Measurements from ENCODE around the gene KIF26B. TPM values are rescaled to one million over a fixed set of nuclear protein-coding genes. Genes with fewer than 3 reads are reported as not detected.

Gene KIF26B
- total and polyA plus RNA-seq, 2 experiments from 2014 or later: 2.5 to 8.0 TPM

DNA sequence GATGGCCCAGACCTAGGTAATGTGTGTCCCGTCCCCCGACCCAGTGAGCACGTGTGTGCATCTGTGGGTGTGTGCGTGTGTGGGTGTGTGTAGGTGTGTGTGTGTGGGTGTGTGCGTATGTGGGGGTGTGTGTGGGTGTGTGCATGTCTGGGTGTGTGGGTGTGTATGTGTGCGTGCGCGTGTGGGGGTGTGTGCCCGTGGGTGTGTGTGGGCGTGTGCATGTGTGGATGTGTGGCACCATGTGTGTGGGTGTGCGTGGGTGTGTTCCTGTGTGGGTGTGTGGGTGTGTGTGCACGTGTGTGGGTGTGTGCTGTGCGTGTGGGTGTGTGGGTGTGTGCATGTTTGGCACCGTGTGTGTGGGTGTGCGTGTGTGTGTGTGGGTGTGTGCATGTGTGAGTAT, 309.5 kb downstream of the KIF26B start:
- Histone ChIP-seq H3K36me3 (ENCODE audit: low read depth) (no peaks in the 10 kb centered on the region), H3K4me3 (no peak overlapping the region), H2AFZ (no peak overlapping the region), H3K9me2 (ENCODE audit: insufficient read depth) (no peaks in the 10 kb centered on the region), H3F3A (ENCODE audit: insufficient read depth) (peaks cover 6% of the 10 kb centered on the region), H3K79me2 (ENCODE audit: insufficient read depth) (no peaks in the 10 kb centered on the region), H3K4me2 (ENCODE audit: unreplicated experiment) (no peak overlapping the region), H3K27ac (no peak overlapping the region), H3K27me3 (replicated peaks; ENCODE audit: insufficient read depth) (no peaks in the 10 kb centered on the region), H3K9me3 (ENCODE audit: low read depth) (no peaks in the 10 kb centered on the region), H3K4me1 (ENCODE audit: insufficient read depth) (peaks cover 4% of the 10 kb centered on the region), H4K20me1 (ENCODE audit: insufficient read depth) (no peaks in the 10 kb centered on the region), H3K9ac (no peak overlapping the region)
- WGBS, 2 experiments (ENCODE audit: low coverage in 1 of 2, low lambda C conversion rate in 2 of 2, missing lambda C conversion rate in 2 of 2): 65 to 69% methylated on average over 13 to 15 of the region's 15 CpGs
- DNase-seq: no peak
- in situ Hi-C loops (cut with MboI): no loop called here
- TF ChIP-seq EZH2 (IDR thresholded peaks at IDR 0.05; ENCODE audit: insufficient read depth, poor library complexity, severe bottlenecking): no peak
- no peak for TF ChIP-seq EZH2phosphoT487 (IDR thresholded peaks at IDR 0.05; ENCODE audit: insufficient read depth, low read depth)

DNA sequence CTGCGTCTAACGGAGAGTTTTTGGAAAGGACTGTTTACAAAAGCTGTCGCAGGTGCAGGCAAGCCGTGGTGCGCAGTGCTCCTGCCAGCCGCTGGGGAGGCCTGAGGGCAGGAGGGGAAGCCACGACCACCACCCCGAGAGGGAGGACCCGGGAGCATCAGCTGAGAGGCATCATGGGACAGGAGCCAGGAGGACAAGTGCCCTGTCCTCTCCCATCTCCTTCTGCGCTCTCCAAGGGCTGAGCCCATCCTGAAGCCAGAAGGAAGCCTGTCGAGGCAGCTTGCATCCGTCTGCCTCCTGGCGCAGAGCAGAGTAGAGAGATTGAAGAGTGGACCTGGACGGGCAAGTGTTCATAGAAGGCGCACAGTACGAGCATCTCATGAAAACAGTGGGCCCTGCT, 310.9 kb downstream of the KIF26B start:
- no peak overlapping the region for H3K4me2 ChIP-seq (ENCODE audit: unreplicated experiment)
- H2AFZ ChIP-seq: no peak overlapping the region
- no peaks in the 10 kb centered on the region for H3F3A ChIP-seq (ENCODE audit: insufficient read depth)
- H3K27me3 ChIP-seq (replicated peaks; ENCODE audit: insufficient read depth): no peaks in the 10 kb centered on the region
- no peaks in the 10 kb centered on the region for H3K9me3 ChIP-seq (ENCODE audit: low read depth)
- TF ChIP-seq EZH2phosphoT487 (IDR thresholded peaks at IDR 0.05; ENCODE audit: insufficient read depth, low read depth) (no peak), EZH2 (IDR thresholded peaks at IDR 0.05; ENCODE audit: insufficient read depth, poor library complexity, severe bottlenecking) (no peak)
- H3K9me2 ChIP-seq (ENCODE audit: insufficient read depth): no peaks in the 10 kb centered on the region
- in situ Hi-C loops (cut with MboI): no loop called here
- H3K4me3 ChIP-seq: no peak overlapping the region
- no peak overlapping the region for H3K9ac ChIP-seq
- H3K27ac ChIP-seq: no peak overlapping the region
- H3K79me2 ChIP-seq (ENCODE audit: insufficient read depth): no peaks in the 10 kb centered on the region
- 70 to 75% methylated on average over 16 of the region's 16 CpGs for WGBS, 2 experiments (ENCODE audit: low coverage in 1 of 2, low lambda C conversion rate in 2 of 2, missing lambda C conversion rate in 2 of 2)
- H3K4me1 ChIP-seq (ENCODE audit: insufficient read depth): no peaks in the 10 kb centered on the region
- no peaks in the 10 kb centered on the region for H4K20me1 ChIP-seq (ENCODE audit: insufficient read depth)
- H3K36me3 ChIP-seq (ENCODE audit: low read depth): no peaks in the 10 kb centered on the region
- DNase-seq: no peak

DNA sequence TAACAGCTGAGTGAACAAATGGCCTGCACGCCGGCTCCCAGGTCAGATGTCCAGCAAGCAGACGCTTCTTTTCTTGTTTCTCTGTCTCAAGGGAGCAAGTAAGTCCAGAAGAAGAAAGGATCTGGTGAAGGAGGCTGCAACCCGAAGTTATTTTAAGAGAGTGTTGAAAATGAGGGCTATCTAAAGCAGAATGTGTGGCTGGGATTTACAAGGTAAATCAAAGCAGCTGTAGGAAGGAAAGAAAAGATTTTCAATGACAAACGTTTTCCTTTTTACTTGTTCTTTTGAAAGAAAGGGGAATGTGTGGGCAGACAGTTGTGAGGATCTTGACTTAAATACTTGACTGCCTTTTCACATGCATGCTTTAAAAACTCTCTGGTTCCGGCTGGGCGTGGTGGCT, 311.5 kb downstream of the KIF26B start:
- in situ Hi-C loops (cut with MboI): no loop called here
- H3K4me1 ChIP-seq (ENCODE audit: insufficient read depth): no peaks in the 10 kb centered on the region
- no peaks in the 10 kb centered on the region for H3K9me2 ChIP-seq (ENCODE audit: insufficient read depth)
- no peaks in the 10 kb centered on the region for H3F3A ChIP-seq (ENCODE audit: insufficient read depth)
- WGBS, 2 experiments (ENCODE audit: low coverage in 1 of 2, low lambda C conversion rate in 2 of 2, missing lambda C conversion rate in 2 of 2): 60 to 63% methylated on average over 7 of the region's 7 CpGs
- H3K27ac ChIP-seq: no peak overlapping the region
- H2AFZ ChIP-seq: no peak overlapping the region
- DNase-seq: no peak
- TF ChIP-seq EZH2phosphoT487 (IDR thresholded peaks at IDR 0.05; ENCODE audit: insufficient read depth, low read depth) (no peak), EZH2 (IDR thresholded peaks at IDR 0.05; ENCODE audit: insufficient read depth, poor library complexity, severe bottlenecking) (no peak)
- no peak overlapping the region for H3K4me3 ChIP-seq
- no peak overlapping the region for H3K9ac ChIP-seq
- H3K36me3 ChIP-seq (ENCODE audit: low read depth): no peaks in the 10 kb centered on the region
- H3K9me3 ChIP-seq (ENCODE audit: low read depth): no peaks in the 10 kb centered on the region
- H3K4me2 ChIP-seq (ENCODE audit: unreplicated experiment): no peak overlapping the region
- no peaks in the 10 kb centered on the region for H3K79me2 ChIP-seq (ENCODE audit: insufficient read depth)
- no peaks in the 10 kb centered on the region for H4K20me1 ChIP-seq (ENCODE audit: insufficient read depth)
- no peaks in the 10 kb centered on the region for H3K27me3 ChIP-seq (replicated peaks; ENCODE audit: insufficient read depth)

DNA sequence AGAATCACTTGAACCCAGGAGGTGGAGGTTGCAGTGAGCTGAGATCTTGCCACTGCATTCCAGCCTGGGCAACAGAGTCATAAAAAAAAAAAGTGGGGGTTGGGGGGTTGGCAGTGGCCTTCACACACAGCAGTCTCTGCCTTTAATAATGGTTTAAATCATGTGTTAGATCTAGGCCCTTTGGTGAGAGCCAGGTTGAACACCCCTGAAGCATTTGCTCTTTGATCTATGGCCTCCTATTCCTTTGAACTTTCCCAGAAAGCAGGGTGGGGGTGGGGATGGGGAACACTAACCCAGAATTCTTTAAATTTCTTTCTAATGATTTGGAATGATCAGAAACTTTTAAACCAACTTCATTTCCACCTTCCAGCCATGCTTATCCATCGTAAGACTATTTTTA, 313.0 kb downstream of the KIF26B start:
- Histone ChIP-seq H3F3A (ENCODE audit: insufficient read depth) (no peaks in the 10 kb centered on the region), H3K4me2 (ENCODE audit: unreplicated experiment) (no peak overlapping the region), H3K36me3 (ENCODE audit: low read depth) (no peaks in the 10 kb centered on the region), H2AFZ (no peak overlapping the region), H3K9me2 (ENCODE audit: insufficient read depth) (no peaks in the 10 kb centered on the region), H3K9ac (no peak overlapping the region), H3K27ac (no peak overlapping the region), H4K20me1 (ENCODE audit: insufficient read depth) (no peaks in the 10 kb centered on the region), H3K9me3 (ENCODE audit: low read depth) (no peaks in the 10 kb centered on the region), H3K27me3 (replicated peaks; ENCODE audit: insufficient read depth) (no peaks in the 10 kb centered on the region), H3K79me2 (ENCODE audit: insufficient read depth) (no peaks in the 10 kb centered on the region), H3K4me1 (ENCODE audit: insufficient read depth) (no peaks in the 10 kb centered on the region), H3K4me3 (no peak overlapping the region)
- WGBS, 2 experiments (ENCODE audit: low coverage in 1 of 2, low lambda C conversion rate in 2 of 2, missing lambda C conversion rate in 2 of 2): 73 to 75% methylated on average over 1 of the region's 1 CpG
- DNase-seq: no peak
- TF ChIP-seq EZH2 (IDR thresholded peaks at IDR 0.05; ENCODE audit: insufficient read depth, poor library complexity, severe bottlenecking): no peak
- TF ChIP-seq EZH2phosphoT487 (IDR thresholded peaks at IDR 0.05; ENCODE audit: insufficient read depth, low read depth): no peak
- in situ Hi-C loops (cut with MboI): no loop called here

DNA sequence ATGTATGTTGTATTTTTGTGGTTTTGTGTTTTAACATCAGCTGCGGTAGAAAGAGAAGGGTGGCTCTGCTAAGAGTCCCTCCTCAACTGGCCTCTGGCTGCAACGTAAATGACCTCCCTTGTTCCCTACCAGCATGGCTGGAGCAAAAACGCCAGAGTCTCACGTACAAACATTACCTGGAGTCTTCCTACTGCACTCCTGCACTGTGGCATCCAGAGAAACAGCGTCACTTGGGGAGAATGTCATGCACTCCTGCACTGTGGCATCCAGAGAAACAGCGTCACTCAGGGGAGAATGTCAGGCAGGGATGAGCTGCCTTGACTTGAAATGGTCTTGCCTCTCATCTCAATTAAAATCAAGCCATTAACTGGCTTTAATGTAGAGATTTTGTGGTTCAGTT, 314.2 kb downstream of the KIF26B start:
- no peak overlapping the region for H3K9ac ChIP-seq
- no peaks in the 10 kb centered on the region for H3K9me3 ChIP-seq (ENCODE audit: low read depth)
- no peak overlapping the region for H3K27ac ChIP-seq
- H2AFZ ChIP-seq: no peak overlapping the region
- no peaks in the 10 kb centered on the region for H3F3A ChIP-seq (ENCODE audit: insufficient read depth)
- 64 to 73% methylated on average over 6 of the region's 6 CpGs for WGBS, 2 experiments (ENCODE audit: low coverage in 1 of 2, low lambda C conversion rate in 2 of 2, missing lambda C conversion rate in 2 of 2)
- no peaks in the 10 kb centered on the region for H3K36me3 ChIP-seq (ENCODE audit: low read depth)
- no peaks in the 10 kb centered on the region for H3K79me2 ChIP-seq (ENCODE audit: insufficient read depth)
- H4K20me1 ChIP-seq (ENCODE audit: insufficient read depth): no peaks in the 10 kb centered on the region
- no peak for TF ChIP-seq EZH2 (IDR thresholded peaks at IDR 0.05; ENCODE audit: insufficient read depth, poor library complexity, severe bottlenecking)
- no peak for TF ChIP-seq EZH2phosphoT487 (IDR thresholded peaks at IDR 0.05; ENCODE audit: insufficient read depth, low read depth)
- no peak overlapping the region for H3K4me3 ChIP-seq
- in situ Hi-C loops (cut with MboI): no loop called here
- no peak overlapping the region for H3K4me2 ChIP-seq (ENCODE audit: unreplicated experiment)
- no peaks in the 10 kb centered on the region for H3K4me1 ChIP-seq (ENCODE audit: insufficient read depth)
- no peaks in the 10 kb centered on the region for H3K9me2 ChIP-seq (ENCODE audit: insufficient read depth)
- no peaks in the 10 kb centered on the region for H3K27me3 ChIP-seq (replicated peaks; ENCODE audit: insufficient read depth)
- DNase-seq: no peak

Data from GM23248 (cell line).